GM18517 (cell line): ENCODE results near the gene BAIAP3.
"Not testable (repeated sequence)": the region's sequence is repeated elsewhere in the genome, so short reads cannot be mapped to it uniquely, and the experiment has no call there.

Experiments
- ATAC-seq: cut with Tn5 transposase; IDR thresholded peaks from one replicate; pipeline ENCODE4 v1.9.1; 2021; ENCODE audit warnings: mild to moderate bottlenecking, moderate library complexity; ENCODE audit not compliant: unreplicated experiment

The BAIAP3 gene

DNA sequence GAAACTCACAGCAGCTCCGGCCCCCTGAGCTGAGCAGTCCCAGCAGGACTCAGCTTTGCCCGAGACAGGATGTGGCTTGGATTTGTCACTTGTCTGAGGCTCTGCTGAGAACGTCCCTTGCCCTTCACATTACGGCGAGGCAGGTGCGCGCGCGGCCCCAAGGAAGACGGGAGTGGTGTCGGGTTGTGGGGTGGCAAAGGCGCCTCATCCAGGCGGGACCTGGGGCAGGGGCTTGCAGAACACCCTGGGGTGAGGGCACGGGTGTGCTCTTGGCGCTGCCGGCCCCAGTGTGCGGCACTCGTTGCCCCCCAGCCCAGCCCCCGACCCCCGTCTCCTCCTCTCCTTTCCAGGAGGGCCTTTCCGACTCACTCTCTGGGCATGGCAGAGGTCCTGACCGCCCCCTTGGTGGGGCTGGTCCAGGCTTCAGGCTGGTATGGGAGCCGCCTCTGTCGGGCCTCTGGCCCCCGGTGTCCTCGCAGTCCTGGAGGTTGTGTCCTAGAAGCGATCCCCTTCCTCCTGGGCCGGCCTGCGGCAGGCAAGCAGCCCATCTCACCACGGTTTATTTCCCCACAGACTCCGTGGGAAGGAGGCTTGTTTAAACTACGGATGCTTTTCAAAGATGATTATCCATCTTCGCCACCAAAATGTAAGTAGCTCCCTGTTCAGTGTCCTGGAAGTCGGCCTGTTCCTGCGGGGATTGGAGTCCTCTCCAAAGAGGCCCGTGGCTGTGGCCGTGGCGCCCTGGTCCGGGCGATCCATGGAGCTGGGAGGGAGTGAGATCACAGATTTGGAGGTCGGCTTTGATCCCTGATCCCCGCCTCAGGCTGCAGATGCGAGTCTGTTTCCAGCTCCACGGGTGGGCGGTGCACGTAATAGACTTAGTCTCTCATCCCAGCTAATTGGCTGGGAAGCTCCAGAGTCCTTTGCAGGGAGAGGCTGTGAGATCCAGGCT is 18.1 kb upstream of the BAIAP3 start:
- no peak for ATAC-seq

DNA sequence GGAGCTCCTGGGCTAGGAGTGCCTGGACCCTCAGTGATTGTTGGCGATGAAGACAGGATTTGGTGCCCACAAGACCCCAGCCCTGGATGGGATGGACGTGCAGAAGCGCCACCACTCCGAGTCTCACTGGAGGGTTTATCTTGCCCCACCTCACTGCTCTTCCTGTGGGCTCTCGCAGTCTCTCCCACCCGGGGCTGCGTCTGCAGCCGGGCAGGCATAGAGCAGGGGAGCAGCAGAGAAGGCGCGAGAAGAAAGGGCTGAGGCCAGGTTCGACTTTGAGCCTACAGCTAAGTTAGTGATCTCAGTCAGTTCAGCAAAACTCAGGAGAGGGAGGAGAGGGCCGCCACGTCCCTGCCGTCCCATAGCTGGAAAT is 17.4 kb upstream of the BAIAP3 start:
- ATAC-seq = no peak

DNA sequence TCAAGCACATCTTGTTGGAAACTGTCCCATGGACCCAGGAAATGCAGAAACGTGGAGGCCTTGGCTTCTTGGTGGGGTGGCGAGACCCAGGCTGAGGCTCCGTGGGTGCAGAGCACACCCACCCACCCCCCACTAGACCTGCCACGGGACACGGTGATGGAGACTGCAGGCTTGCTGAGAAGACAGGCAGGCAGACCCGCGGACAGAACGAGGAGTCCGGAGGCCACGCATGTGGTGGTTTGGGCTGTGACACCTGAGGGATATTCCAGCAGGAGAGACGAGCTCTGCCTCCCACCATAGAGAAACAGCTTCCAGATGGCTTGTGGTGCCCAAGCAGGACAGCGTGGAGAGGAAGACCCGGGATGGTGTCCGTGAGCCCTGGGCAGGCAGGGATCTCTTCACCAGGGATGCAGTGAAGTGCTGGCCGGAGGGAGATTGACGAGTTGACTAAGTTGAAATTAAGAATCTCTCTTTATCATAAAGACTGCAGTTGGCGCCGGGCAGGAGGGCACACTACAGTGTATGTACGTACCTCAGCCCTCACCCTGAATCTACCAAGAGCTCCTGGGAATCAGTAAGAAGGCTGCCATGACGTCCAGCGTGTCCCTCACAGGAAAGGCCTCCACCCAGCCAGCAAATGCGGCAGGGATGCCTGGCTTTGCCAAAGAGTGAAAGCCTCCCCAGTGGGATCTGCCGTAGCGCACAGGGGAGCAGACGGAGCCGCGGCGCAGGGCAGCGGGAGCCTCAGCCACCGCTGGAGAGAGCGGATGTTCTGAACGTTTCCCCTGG is 15.8 kb upstream of the BAIAP3 start:
- no peak for ATAC-seq

DNA sequence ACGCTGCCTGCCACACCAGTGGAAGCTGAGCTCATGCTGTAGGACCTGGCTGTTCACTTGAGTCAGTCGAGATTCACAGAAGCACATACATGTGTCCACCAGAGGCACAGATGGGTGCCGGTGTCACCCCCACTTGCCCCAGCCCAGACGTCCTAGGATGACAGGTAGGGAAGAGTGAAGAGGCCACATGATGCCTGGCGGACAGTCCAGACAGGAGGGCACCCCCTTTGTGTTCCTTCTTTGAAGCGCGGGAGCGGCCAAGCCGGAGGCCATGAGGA is 15.2 kb upstream of the BAIAP3 start:
- ATAC-seq = no peak

DNA sequence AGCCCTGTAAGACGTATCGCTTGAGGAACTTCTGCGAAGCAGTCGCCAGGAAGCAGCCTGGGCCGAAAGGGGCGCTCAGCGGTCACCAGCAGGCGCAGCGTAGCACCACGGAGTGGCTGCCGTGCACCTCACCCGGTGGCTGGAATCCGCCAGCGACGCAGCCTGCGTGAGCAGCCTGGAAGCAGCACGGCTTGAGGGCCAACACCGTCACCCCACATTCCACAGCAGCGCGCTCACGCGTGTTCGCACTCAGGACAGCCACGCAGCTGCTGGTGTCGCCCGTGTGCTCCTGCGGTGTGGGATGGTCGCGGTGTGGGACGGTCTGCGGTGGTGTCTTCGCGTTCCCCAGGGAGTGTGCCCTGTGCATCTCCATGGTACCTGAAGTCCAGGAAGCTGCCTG is 14.4 kb upstream of the BAIAP3 start:
- no peak for ATAC-seq

DNA sequence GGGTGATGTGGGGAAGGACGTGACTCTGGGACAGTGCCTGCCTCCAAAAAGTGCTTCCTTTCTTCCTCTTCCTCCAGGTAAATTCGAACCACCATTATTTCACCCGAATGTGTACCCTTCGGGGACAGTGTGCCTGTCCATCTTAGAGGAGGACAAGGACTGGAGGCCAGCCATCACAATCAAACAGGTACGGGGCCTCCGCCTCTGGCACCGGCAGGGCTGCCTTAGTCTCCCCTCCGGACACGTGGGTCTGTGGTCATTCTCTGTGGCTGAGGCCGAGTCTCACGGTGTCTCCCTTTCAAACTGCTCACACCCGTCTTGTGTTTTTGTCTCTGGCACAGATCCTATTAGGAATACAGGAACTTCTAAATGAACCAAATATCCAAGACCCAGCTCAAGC is 13.3 kb upstream of the BAIAP3 start:
- ATAC-seq = no peak

DNA sequence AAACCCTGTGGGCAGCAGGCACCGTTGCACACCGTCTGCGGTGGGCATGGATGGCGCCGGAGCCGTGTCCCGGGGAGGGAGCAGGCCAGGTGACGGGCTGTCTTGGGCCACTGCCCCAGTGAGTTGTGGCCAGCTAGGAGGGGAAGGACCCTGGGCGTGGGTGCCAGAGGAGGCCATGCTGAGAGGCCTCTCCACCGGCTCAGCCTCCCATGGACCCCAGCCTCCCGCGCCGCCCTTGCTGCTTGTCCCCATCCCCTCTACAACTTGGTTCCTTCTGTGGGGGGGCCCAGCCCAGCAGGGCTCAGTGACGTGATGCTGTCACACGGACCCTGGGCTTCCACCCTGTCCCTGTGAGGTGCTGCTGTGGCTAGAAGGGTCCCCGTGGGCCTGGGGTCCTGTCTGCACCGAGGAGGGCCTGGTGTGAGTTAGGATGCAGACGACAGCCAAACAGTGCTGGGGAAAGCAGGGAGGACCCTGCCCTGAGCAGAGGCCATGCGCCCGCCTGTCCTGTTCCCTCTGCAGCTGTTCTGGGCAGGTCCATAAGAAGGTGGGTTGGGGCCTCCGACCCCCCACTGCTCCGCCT is 12.7 kb upstream of the BAIAP3 start:
- no peak for ATAC-seq

DNA sequence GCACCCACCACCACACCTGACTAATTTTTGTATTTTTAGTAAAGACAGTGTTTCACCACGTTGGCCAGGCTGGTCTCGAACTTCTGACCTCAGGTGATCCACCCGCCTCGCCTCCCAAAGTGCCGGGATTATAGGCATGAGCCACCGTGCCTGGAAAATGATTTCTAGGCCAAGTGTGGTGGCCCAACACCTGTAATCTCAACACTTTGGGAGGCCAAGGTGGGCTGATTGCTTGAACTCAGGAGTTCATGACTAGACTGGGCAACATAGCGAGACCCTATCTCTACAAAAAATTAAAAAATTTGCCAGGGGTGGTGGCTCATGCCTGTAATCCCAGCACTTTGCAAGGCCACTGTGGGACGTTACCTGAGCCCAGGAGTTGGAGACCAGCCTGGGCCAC is 11.0 kb upstream of the BAIAP3 start:
- ATAC-seq = no peak

DNA sequence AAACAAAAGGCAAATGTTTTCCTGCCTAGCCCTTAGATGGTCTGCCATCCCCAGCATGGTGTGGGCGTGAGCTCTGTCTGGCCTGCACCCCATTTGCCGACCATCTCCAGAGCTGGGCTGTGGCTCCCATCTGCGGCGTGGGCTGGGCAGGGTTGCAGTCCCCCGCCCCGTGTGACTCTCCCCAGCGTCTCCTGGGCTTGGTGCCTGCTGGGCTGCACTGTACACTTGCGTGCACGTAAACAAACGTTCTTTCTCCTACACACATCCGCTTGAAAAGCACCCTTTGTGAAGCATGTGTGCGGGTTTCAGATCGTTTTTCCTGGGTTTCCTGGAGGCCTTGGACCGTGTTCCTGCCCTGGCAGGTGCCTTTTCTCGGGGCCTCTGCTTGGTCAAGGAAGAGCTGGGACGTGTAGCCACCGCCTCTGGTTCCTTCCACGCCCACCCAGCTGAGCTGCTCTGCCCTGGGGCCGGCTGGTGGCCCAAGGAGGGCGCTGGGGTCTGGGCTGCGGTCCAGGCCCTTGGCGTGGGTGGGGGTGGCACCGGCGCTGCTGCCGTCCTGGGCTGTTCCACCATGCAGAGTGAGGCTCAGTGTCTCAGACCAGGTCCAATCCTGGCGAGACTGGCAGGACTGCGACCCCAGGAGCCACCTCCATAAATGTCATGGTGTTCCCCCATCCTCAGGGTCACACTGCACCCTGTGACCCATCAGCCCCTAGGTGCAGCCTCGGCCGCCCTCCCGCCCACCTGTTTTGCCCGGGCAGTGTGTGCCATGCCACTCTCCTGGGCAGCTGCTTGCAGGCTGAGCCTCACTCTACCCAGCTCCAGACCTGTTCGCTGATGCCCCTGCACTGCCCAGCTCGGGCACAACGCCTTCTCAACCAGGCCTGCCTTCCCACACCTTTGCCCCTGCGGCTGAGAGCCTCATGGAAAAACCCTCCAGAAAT is 9.9 kb upstream of the BAIAP3 start:
- ATAC-seq = no peak

DNA sequence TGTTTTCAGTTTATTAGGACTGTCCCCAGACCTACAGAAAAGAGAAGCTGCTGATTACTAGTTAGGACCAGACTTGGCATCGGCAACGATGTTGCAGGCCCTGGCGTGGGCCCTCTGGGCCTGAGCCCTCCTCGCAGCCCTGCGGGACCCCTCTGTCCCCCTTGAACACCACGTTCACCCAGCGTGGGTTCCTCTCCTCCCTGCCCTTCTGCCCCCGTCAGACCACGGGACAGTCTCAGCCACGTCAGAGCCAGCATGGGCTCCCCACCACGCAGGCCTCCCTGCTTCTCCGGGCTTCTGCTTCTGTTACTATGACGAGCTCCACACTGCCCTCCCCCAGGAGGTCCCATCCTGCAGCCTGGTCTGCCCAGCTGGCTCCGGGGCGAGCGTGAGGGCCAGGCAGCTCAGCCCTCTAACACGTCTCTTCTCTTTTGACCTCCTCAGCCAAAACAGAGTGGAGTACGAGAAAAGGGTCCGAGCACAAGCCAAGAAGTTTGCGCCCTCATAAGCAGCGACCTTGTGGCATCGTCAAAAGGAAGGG is 9.1 kb upstream of the BAIAP3 start:
- ATAC-seq = no peak

DNA sequence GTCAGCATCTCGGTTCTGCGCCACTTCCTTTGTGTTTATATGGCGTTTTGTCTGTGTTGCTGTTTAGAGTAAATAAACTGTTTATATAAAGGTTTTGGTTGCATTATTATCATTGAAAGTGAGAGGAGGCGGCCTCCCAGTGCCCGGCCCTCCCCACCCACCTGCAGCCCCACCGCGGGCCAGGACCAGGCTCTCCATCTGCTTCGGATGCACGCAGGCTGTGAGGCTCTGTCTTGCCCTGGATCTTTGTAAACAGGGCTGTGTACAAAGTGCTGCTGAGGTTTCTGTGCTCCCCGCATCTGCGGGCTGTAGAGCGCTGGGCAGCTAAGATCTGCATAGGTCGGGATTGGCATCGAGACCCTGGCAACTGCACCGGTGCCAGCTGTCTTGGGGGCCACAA is 8.2 kb upstream of the BAIAP3 start:
- no peak for ATAC-seq

DNA sequence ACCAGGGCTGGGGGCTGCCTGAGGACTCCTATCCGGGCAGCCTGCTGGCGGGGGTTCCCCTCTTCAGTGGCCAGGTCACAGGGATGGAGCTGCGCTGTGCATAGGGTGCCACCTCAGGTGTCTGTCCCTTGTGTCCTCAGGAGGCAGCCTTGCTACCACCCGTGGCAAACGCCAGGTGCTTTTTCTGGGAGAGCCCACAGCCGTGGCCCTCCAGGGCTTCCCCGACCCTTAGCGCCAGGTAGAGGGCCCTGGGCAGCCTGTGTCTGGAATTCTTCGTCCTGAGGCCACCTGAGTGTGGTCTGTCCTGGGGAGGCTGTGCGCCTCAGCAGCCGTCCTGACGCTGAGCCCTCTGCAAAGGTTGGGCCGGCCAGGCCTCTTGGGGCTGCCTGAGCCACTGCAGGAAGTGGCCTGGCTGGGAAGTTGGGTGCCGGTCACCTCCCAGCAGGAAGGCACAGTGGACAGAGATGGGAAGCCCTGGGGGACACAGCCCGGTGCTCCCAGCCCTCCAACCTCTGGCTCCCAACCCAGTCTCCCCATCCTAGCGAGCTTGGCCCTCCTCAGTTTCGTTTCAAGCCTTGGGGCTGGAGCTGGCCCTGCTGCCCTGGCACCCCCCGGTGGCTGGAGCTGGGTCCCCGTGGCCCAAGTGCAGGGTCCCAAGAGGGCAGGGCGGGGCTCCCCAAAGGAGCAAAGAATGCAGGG is 7.6 kb upstream of the BAIAP3 start:
- ATAC-seq = no peak

DNA sequence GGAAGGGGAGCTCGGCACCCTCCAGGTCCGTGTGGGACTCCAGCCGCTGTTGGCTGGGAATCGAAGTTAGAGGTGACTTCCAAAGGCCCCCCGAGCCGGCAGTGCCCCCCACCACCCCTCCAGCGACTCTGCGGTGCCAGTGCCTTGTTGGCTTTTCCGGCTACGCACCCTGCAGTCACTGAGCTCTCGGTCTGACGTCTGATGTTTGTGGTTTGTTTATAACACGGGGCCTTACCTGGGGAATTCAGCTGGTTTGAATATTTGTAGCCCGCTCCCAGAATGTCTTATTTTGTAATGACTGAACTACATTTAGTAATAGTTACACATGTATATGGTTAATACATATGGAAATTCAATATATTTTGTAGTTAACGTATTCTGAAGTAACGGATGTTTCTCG is 7.1 kb upstream of the BAIAP3 start:
- no peak for ATAC-seq

DNA sequence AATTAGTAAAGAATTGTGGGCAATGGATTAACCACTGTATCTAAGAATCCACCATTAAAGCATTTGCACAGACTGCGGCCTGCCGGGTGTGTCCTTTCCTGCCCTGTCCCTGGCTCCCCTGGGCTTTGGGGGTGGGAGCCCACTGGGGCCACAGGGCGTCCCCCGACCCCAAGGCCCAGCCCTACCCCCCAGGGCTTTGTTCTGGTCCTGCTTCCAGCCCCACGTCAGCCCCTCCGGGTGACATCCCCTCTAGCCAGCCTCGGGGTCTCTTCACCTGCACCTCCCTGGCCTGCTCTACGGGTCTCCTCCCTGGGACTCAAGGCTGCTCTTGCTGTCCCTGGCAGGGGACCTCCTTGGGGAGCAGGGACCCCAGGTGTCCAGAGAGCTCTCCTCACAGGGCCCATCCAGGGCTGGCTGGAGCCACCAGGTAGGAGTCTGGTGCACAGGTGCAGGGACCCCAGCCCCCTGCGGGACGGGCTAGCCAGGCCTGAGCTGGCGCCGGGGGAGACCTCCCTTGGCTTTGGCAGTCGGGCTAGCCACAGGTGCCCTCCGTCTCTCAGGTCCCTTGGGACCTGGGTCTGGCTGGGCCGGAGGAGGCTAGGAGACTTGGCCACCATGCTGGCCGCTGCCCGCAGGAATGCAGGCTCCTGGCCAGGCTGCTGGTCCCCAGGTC is 6.4 kb upstream of the BAIAP3 start:
- ATAC-seq = no peak

DNA sequence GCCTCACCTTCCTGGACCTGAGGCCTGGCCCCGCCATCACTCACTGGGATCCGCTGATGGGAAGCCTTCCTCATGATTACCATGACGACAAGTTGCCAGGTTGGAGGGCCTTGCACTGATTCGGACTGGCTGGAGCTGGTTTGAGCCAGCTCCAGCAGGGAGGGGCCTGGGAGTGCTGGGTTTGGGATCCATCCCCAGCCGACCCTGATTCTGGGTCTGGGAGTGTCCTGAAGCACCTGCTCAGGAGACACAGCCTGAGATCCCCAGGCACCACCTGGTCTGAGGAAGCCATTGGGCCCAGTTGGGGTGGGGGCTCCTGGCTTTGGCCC is 5.9 kb upstream of the BAIAP3 start:
- ATAC-seq = no peak

DNA sequence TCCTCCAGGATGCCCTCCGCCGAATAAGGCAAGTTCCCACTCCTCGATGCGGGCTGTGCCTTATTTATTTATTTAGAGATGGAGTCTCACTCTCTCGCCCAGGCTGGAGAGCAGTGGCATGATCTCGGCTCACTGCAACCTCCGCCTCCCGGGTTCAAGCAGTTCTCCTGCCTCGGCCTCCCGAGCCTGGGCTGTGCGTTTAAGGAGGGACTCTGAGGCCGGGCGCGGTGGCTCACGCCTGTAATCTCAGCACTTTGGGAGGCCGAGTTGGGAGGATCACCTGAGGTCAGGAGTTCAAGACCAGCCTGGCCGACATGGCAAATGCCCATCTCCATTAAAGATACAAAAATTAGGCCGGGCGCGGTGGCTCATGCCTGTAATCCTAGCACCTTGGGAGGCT is 5.3 kb upstream of the BAIAP3 start:
- ATAC-seq = not testable (repeated sequence)

DNA sequence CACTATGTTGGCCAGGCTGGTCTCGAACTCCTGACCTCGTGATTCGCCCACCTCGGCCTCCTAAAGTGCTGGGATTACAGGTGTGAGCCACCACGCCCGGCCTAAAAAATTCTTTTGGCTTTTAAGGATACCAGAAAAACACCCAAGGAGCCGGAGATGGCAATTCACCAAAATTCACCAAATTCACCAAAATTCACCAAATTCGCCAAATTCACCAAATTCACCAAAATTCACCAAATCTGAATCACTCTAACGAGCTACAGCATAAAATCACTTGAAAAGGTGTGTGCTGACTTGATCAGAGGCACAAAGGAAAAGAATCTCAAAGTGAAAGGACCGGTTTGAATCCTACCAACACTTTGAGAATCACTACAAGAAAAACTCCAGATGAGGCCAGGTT is 4.5 kb upstream of the BAIAP3 start:
- ATAC-seq = not testable (repeated sequence)

DNA sequence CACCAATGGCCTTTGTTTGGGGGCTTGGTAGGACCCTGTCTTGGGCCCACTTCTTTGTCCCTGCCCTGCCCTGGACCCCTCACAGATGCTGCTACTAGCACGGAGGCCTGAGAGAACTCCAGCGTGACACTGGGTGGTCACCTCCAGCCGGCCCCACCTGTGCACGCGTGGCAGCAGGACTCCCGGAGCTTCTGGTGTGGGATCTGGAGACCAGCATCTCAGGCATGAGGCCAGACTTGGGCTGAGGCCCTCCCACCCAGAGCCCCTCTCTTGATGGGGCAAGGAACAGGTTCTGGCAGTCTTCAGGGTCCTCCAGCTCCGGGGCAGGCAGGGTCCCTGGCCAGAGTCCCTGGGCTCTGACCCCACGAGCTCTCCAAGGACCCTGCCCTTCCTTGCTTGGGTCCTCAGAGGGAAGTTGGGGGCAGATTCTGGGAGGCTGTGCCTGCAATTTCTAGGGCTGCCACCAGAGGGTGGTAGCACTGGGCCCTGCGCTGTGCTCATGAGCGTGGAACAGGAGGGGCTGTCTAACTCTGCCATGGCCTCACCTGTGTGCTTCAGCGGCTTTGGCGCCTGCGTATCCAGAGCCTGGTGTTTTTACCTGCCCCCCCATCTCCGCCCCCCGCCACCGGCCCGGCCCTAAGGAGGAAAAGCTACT is 3.1 kb upstream of the BAIAP3 start:
- no peak for ATAC-seq
